K562 (cell line): Measurements from ENCODE around the gene C1QTNF2. TPM values are rescaled to one million over a fixed set of nuclear protein-coding genes. Genes with fewer than 3 reads are reported as not detected.
A peak's percentile ranks its signal among the peaks of the same experiment; 100 is the strongest.

Source experiments
- ATAC-seq: fragments of 200-7000 bp; cut with Tn5 transposase; 3 replicates; pipeline ENCODE4 v1.9.1; 2020; ENCODE audit warnings: moderate library complexity
- BruUV-seq: library from RNA; stranded (reverse); fragments of 400-500 nt; replicated peaks from 2 replicates; lab custom pipeline; 2021; lab: Mats Ljungman, UMichigan
- CTCF ChIA-PET: fragments of 300-600 bp; formaldehyde crosslinking; extraction: SDS; loops from one replicate; lab custom pipeline; 2021; ENCODE audit warnings: low intra/inter-chr PET ratio; lab: Yijun Ruan, JAX
- POLR2A ChIA-PET: fragments of 300-600, 350-650 bp; sonication (Branson Sonifier 250); formaldehyde crosslinking; extraction: SDS; loops from one replicate; lab custom pipeline; 2021; ENCODE audit warnings: antibody characterized with exemption, inconsistent platforms; lab: Yijun Ruan, JAX
- DNase-seq, 4 experiments: peaks; one replicate each; pipeline versions ENCODE4 v3.0.0 to v3.0.0-alpha.2; 2011 to 2018; ENCODE audit warnings: low spot score in 3 of 4, mixed read lengths in 3 of 4; ENCODE audit errors: extremely low read depth in 1 of 4
- FAIRE-seq: peaks from 2 replicates; lab custom pipeline; 2011; peaks lifted over from hg19 to GRCh38; lab: Jason Lieb, UNC
- H2AFZ ChIP-seq: 2 replicates; pipeline ENCODE4 v1.6.0; 2011; ENCODE audit warnings: low read depth, low read length, control low read depth, inconsistent platforms
- H3K27ac ChIP-seq: fragments of 200-600 bp; 3 replicates; pipeline ENCODE4 v1.8.0; 2011; ENCODE audit warnings: low read depth, mild to moderate bottlenecking, control low read depth, inconsistent platforms, low read length, moderate library complexity, mixed read lengths; ENCODE audit errors: extremely low read depth
- H3K27me3 ChIP-seq, 2 experiments: fragments of 300-600 bp in 1 of 2; 2 replicates in 1 of 2; 3 replicates in 1 of 2; pipeline versions ENCODE4 v1.6.0 to v1.8.0; 2011; ENCODE audit warnings: inconsistent platforms in 2 of 2, low read length in 2 of 2, mild to moderate bottlenecking in 1 of 2, mixed read lengths in 1 of 2, moderate library complexity in 1 of 2; ENCODE audit not compliant: control insufficient read depth in 2 of 2, insufficient read depth in 2 of 2
- H3K36me3 ChIP-seq: fragments of 300-600 bp; 3 replicates; pipeline ENCODE4 v1.8.0; 2011; ENCODE audit warnings: mild to moderate bottlenecking, low read length, inconsistent platforms; ENCODE audit not compliant: control insufficient read depth, insufficient read depth
- H3K4me1 ChIP-seq, 2 experiments: fragments of 200-600 bp in 1 of 2; replicated peaks in 1 of 2; 2 replicates in 1 of 2; 3 replicates in 1 of 2; pipeline versions ENCODE4 v1.5.1 to v1.8.0; 2011; ENCODE audit warnings: inconsistent platforms in 2 of 2, low read length in 2 of 2, mild to moderate bottlenecking in 1 of 2, mixed read lengths in 1 of 2, moderate library complexity in 1 of 2; ENCODE audit not compliant: control insufficient read depth in 2 of 2, insufficient read depth in 2 of 2
- H3K4me2 ChIP-seq: 2 replicates; pipeline ENCODE4 v1.6.1; 2011; ENCODE audit warnings: low read length, control low read depth, inconsistent platforms, mixed read lengths; ENCODE audit not compliant: insufficient read depth
- H3K4me3 ChIP-seq: fragments of 200-600 bp; sonication (generic), shearing (Covaris generic); 2 replicates; pipeline ENCODE4 v1.5.1; 2016; ENCODE audit warnings: control low read depth, inconsistent platforms
- H3K79me2 ChIP-seq: fragments of 200-600 bp; 3 replicates; pipeline ENCODE4 v1.8.0; 2011; ENCODE audit warnings: low read length, inconsistent platforms; ENCODE audit not compliant: control insufficient read depth, insufficient read depth
- H3K9ac ChIP-seq, 2 experiments: 2 replicates each; pipeline versions ENCODE4 v1.6.0 to v1.6.1; 2011; ENCODE audit warnings: low read depth in 2 of 2, low read length in 2 of 2, control low read depth in 1 of 2, inconsistent platforms in 1 of 2, mild to moderate bottlenecking in 1 of 2, mixed read lengths in 1 of 2; ENCODE audit not compliant: insufficient read depth in 1 of 2
- H3K9me1 ChIP-seq: one replicate; pipeline ENCODE4 v1.6.0; 2011; ENCODE audit warnings: inconsistent platforms, mild to moderate bottlenecking, low read length, moderate library complexity; ENCODE audit not compliant: control insufficient read depth, insufficient read depth
- H3K9me3 ChIP-seq: replicated peaks from 2 replicates; pipeline ENCODE4 v1.5.1; 2011; ENCODE audit warnings: low read depth, low read length, inconsistent platforms; ENCODE audit not compliant: control insufficient read depth, insufficient read depth
- H4K20me1 ChIP-seq: replicated peaks from 2 replicates; pipeline ENCODE4 v1.6.1; 2011; ENCODE audit warnings: low read length, inconsistent platforms, mixed read lengths; ENCODE audit not compliant: control insufficient read depth, insufficient read depth
- BRCA1 ChIP-seq, 2 experiments: fragments of 450-650 bp in 1 of 2; sonication (generic) in 1 of 2; formaldehyde crosslinking in 1 of 2; IDR thresholded peaks; 2 replicates each; pipeline versions ENCODE4 v1.5.0 to v1.6.1; 2017 to 2020; ENCODE audit warnings: mild to moderate bottlenecking in 1 of 2, missing genetic modification reagents in 1 of 2
- CEBPB ChIP-seq: fragments of 450-650 bp; IDR thresholded peaks from 2 replicates; pipeline ENCODE4 v1.6.1; 2016; ENCODE audit warnings: missing genetic modification characterization, missing compliant biosample characterization
- MAFF ChIP-seq: IDR thresholded peaks from 2 replicates; pipeline ENCODE4 v1.6.1; 2012; ENCODE audit warnings: low read length, improper control_type of control experiment
- PHF20 ChIP-seq: fragments of 450-650 bp; IDR thresholded peaks from 2 replicates; pipeline ENCODE4 v1.6.1; 2018; ENCODE audit not compliant: partially characterized antibody
- WGBS: fragments of 100-300 bp; shearing (Covaris generic); methylation state at CpG from one replicate; pipeline ENCODE4 v1.1.6; 2016; ENCODE audit warnings: low coverage, mixed read lengths; ENCODE audit not compliant: insufficient coverage; ENCODE audit errors: missing lambda C conversion rate; 5-methylcytosine and 5-hydroxymethylcytosine counted together
- in situ Hi-C: fragments of 300-500 bp; cut with MboI; formaldehyde crosslinking; loops from 4 replicates; pipeline ENCODE4 v1.15.0; 2018; ENCODE audit warnings: inconsistent platforms, mixed read lengths
- intact Hi-C: fragments of 100-400 bp; cut with micrococcal nuclease; formaldehyde crosslinking; loops from 2 replicates; pipeline ENCODE4 v1.14.2; 2022
- polyA plus RNA-seq, 8 experiments: library from polyadenylated mRNA; depleted of rRNA in 4 of 8; stranded (reverse) in 5 of 8; unstranded in 3 of 8; fragments of >200 nt; fragmentation: Nextera tagmentation in 2 of 8; fragmentation: Illumina TruSeq in 1 of 8; extraction: Ambion mirVana in 2 of 8; extraction: Trizol in 1 of 8; gene quantifications; 2 replicates each; pipeline versions ENCODE4 v1.2.1 to v1.2.3, GENCODE V29; 2011 to 2014; ENCODE audit warnings: inconsistent platforms in 1 of 8, missing spikeins in 1 of 8
- total RNA-seq, 7 experiments: library from RNA; depleted of rRNA in 6 of 7; stranded (reverse); fragments of >200 nt in 6 of 7; fragmentation: Illumina TruSeq in 2 of 7; extraction: Trizol in 2 of 7; gene quantifications; 2 replicates each; pipeline versions ENCODE4 v1.2.1 to v1.2.3, GENCODE V29; 2011 to 2021; ENCODE audit warnings: low replicate concordance in 1 of 7
- TF ChIP-seq, protein P1 (sequence below): fragments of 250-450 bp; sonication (Bioruptor Pico); IDR thresholded peaks from 2 replicates; pipeline ENCODE4 v1.5.0; 2022; ENCODE audit warnings: mild to moderate bottlenecking

The C1QTNF2 gene
- total and polyA plus RNA-seq, 9 of the 15 experiments (the other 6 are each of a cell fraction or from before 2014, with no cell fraction given) = not detected

DNA sequence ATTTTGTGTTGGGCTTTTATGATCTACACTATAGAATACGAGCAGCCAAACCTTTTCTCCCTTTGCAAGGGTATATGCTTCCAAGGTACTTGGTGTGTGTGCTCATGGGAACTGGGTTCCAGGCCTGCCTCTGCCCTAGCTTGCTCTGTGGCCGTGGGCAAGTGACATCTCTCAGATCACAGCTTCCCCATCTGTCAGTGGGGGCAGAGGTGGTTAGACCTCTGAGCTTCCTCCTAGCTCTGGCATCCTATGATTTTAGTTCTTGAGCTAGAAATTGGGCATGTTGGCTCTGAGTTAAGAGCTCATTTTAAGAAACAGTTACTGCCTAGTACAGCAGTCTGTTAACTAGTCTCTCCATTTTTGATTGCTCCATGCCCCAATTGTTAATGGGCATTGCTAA is 45.5 kb downstream of the C1QTNF2 start:
- DNase-seq (no peak), FAIRE-seq (no peak), ATAC-seq (no peak)
- H3K4me2 ChIP-seq = no peak overlapping the region
- TF ChIP-seq PHF20 (no peak), MAFF (no peak)
- TF ChIP-seq, protein P1, sequence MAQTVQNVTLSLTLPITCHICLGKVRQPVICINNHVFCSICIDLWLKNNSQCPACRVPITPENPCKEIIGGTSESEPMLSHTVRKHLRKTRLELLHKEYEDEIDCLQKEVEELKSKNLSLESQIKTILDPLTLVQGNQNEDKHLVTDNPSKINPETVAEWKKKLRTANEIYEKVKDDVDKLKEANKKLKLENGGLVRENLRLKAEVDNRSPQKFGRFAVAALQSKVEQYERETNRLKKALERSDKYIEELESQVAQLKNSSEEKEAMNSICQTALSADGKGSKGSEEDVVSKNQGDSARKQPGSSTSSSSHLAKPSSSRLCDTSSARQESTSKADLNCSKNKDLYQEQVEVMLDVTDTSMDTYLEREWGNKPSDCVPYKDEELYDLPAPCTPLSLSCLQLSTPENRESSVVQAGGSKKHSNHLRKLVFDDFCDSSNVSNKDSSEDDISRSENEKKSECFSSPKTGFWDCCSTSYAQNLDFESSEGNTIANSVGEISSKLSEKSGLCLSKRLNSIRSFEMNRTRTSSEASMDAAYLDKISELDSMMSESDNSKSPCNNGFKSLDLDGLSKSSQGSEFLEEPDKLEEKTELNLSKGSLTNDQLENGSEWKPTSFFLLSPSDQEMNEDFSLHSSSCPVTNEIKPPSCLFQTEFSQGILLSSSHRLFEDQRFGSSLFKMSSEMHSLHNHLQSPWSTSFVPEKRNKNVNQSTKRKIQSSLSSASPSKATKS = no peak
- WGBS = 5% methylated on average over 2 of the region's 2 CpGs
- H3K36me3 ChIP-seq = no peaks in the 10 kb centered on the region
- H3K4me3 ChIP-seq = no peak overlapping the region
- CTCF ChIA-PET = no interaction called here
- POLR2A ChIA-PET = no interaction called here
- H3K27ac ChIP-seq = no peak overlapping the region
- H3K9ac ChIP-seq = no peak overlapping the region
- intact Hi-C loops (no loop called here), in situ Hi-C loops (no loop called here)
- no peak overlapping the region for H2AFZ ChIP-seq
- H3K27me3 ChIP-seq = peaks cover 18 to 37% of the 10 kb centered on the region in 2 experiments
- no peaks in the 10 kb centered on the region for H3K4me1 ChIP-seq
- H3K9me1 ChIP-seq = no peaks in the 10 kb centered on the region
- no peaks in the 10 kb centered on the region for H4K20me1 ChIP-seq
- no peaks in the 10 kb centered on the region for H3K9me3 ChIP-seq
- H3K79me2 ChIP-seq = no peaks in the 10 kb centered on the region
- BruUV-seq = no TSS peak

DNA sequence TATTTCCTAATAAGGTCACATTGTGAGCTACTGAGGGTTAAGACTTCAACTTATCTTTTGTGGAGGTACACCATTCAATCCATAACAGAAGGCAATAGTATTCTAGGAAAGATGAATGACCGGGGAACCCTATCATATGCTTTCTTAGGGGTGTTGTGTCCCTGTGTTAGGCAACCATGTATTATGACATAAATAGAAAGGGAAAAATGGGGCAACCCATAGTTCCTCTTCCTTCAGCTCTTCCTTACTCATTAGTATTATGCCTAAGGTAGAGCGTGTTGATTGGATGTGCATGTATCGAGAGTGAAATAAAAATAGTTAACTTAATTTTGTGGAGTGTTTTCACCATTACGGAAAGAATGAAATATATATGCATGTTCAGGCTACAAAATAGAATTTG is 52.0 kb downstream of the C1QTNF2 start:
- Histone ChIP-seq H3K79me2 (no peaks in the 10 kb centered on the region), H3K9me3 (no peaks in the 10 kb centered on the region), H3K27me3 (peaks cover 14 to 18% of the 10 kb centered on the region in 2 experiments; a peak in 4 of 5 replicates), H3K9me1 (no peaks in the 10 kb centered on the region), H3K9ac (no peak overlapping the region), H3K4me1 (no peaks in the 10 kb centered on the region), H3K4me2 (no peak overlapping the region), H3K27ac (no peak overlapping the region), H3K4me3 (no peak overlapping the region), H2AFZ (no peak overlapping the region), H4K20me1 (no peaks in the 10 kb centered on the region), H3K36me3 (no peaks in the 10 kb centered on the region)
- intact Hi-C loops = no loop called here
- ChIA-PET POLR2A (interaction anchor here (0.6 to 0.8 kb wide), 3 partner anchors 9 to 92 kb away, joined by 3 to 4 read pairs (median 3); no protein-coding TSS in a partner anchor), CTCF (interaction anchor here (0.5 kb wide), 1 partner anchor 199 kb away, joined by 3 read pairs; the partner anchor contains the start of gene PWWP2A)
- ATAC-seq (no peak), DNase-seq (no peak), FAIRE-seq (no peak)
- in situ Hi-C loops = no loop called here
- BruUV-seq = no TSS peak
- WGBS = 1% methylated on average over 4 of the region's 4 CpGs
- 0 out of 2 replicates have a peak, but pooled peaks have one; percentile 36 for TF ChIP-seq CEBPB (tag)
- TF ChIP-seq BRCA1 (IDR thresholded peaks at IDR 0.05) = no peak
- TF ChIP-seq BRCA1 (CRISPR knock-in tag; IDR thresholded peaks at IDR 0.05) = no peak
